ENCODE measurements around the gene BRICD5.

The BRICD5 gene

DNA sequence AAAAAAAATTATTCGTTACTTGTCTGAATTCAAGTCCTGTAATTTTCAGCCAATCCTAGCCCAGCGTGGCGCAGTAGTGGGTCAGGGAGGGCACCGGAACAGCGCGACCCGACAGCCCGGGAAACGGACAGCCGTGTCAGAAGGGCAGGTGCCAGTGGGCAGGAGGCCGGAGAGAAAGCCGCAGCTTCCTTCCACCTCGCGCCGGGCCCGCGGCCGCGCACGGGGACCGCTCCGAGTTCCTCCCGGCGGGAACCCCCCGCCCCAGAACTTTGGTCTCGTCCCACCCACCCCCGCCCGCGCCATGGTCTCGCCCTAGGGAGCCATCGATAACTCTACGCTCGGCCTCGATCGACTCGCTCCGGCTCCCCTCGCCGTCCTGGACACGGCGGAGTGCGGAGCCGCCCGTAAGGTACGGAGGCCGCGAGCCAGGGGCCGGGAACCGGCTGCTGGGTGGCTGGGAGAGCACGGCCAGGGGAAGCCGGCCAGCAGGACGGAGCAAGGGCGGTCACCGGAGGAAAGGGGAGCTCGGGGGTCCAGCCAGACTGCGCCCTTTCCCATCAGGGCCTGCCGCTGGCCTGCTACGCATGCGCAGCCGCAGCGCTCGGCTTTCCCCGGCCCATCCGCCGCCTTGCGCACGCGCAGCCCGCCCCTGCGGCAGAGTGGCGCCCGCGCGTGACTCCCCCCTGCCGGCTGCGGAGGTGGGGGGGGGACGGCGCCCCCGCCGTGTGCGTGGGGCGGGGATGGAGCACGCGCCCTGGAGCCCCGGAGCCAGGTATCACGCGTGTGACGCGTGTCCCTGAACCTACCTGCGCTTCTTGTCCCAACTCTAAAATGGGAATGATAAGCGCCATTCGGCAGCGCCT, 5.3 kb downstream of the BRICD5 start, which contains the start of gene MLST8:
Gene MLST8, plus strand, starts transcription at position 351 of the 863 bp plus-strand sequence. CDS start 632 bp downstream, outside the sequence.
- ChIA-PET POLR2A (interaction anchor here (0.6 to 4.3 kb wide), 10 partner anchors 9 to 262 kb away, joined by 3 to 22 read pairs (median 4); partner anchors contain the start of genes DNASE1L2, PGP, TBL3 and TRAF7), CTCF (interaction anchor here (0.5 to 1.7 kb wide), 2 partner anchors 11 to 49 kb away, joined by 3 to 6 read pairs; no protein-coding TSS in a partner anchor)
- Histone ChIP-seq H3K27ac (ENCODE audit: extremely low read depth, low read depth, low read length) (peak within 1 kb of the TSS; percentile 90), H3K4me1 (ENCODE audit: control insufficient read depth, insufficient read depth, low read length) (no peaks in the 10 kb centered on the region), H3K4me3 (ENCODE audit: low read depth, low read length) (peak within 1 kb of the TSS; percentile 96), H3K36me3 (ENCODE audit: control insufficient read depth in 2 of 2, insufficient read depth in 1 of 2, low read length in 2 of 2) (peaks cover 0 to 35% of the 10 kb centered on the region in 2 experiments; a peak in 1 of 3 replicates), H3K9me3 (ENCODE audit: control insufficient read depth, insufficient read depth, low read depth, low read length) (no peaks in the 10 kb centered on the region)
- TF ChIP-seq ZBTB21 (tag by site-specific recombination; IDR thresholded peaks at IDR 0.05) = no peak; the same call in 1 of the 2 replicates
- TF ChIP-seq ZNF473 (tag by site-specific recombination; IDR thresholded peaks at IDR 0.05) = no peak
- peak; percentile 92 for TF ChIP-seq ZXDB (tag by site-specific recombination; IDR thresholded peaks at IDR 0.05)
- peak; percentile 52; the same call in 1 of the 2 replicates for TF ChIP-seq OVOL3 (tag by site-specific recombination; IDR thresholded peaks at IDR 0.05)
- no peak for TF ChIP-seq ZSCAN16 (tag by site-specific recombination; IDR thresholded peaks at IDR 0.05)
- TF ChIP-seq ZNF350 (tag by site-specific recombination; IDR thresholded peaks at IDR 0.05) = no peak
- TF ChIP-seq EGR2 (tag by site-specific recombination; IDR thresholded peaks at IDR 0.05; ENCODE audit: low read depth) = peak; percentile 77
- no peak for TF ChIP-seq ZNF707 (tag by site-specific recombination; IDR thresholded peaks at IDR 0.05)
- no peak for TF ChIP-seq ZNF19 (tag by site-specific recombination; IDR thresholded peaks at IDR 0.05; ENCODE audit: low read depth)
- 0 out of 2 replicates have a peak, but pooled peaks have one; percentile 27 for TF ChIP-seq ZBTB8A (tag by site-specific recombination; IDR thresholded peaks at IDR 0.05)
- TF ChIP-seq ZNF558 (tag by site-specific recombination; IDR thresholded peaks at IDR 0.05) = no peak
- TF ChIP-seq, protein P1, sequence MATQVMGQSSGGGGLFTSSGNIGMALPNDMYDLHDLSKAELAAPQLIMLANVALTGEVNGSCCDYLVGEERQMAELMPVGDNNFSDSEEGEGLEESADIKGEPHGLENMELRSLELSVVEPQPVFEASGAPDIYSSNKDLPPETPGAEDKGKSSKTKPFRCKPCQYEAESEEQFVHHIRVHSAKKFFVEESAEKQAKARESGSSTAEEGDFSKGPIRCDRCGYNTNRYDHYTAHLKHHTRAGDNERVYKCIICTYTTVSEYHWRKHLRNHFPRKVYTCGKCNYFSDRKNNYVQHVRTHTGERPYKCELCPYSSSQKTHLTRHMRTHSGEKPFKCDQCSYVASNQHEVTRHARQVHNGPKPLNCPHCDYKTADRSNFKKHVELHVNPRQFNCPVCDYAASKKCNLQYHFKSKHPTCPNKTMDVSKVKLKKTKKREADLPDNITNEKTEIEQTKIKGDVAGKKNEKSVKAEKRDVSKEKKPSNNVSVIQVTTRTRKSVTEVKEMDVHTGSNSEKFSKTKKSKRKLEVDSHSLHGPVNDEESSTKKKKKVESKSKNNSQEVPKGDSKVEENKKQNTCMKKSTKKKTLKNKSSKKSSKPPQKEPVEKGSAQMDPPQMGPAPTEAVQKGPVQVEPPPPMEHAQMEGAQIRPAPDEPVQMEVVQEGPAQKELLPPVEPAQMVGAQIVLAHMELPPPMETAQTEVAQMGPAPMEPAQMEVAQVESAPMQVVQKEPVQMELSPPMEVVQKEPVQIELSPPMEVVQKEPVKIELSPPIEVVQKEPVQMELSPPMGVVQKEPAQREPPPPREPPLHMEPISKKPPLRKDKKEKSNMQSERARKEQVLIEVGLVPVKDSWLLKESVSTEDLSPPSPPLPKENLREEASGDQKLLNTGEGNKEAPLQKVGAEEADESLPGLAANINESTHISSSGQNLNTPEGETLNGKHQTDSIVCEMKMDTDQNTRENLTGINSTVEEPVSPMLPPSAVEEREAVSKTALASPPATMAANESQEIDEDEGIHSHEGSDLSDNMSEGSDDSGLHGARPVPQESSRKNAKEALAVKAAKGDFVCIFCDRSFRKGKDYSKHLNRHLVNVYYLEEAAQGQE (tag by site-specific recombination; IDR thresholded peaks at IDR 0.05) = no peak
- no peak for TF ChIP-seq ZNF169 (tag by site-specific recombination; IDR thresholded peaks at IDR 0.05)
- no peak for TF ChIP-seq ZNF302 (tag by site-specific recombination; IDR thresholded peaks at IDR 0.05; ENCODE audit: low read depth)
- TF ChIP-seq ZNF555 (tag by site-specific recombination; conservative IDR thresholded peaks at IDR 0.05) = no peak
- TF ChIP-seq, protein P2, sequence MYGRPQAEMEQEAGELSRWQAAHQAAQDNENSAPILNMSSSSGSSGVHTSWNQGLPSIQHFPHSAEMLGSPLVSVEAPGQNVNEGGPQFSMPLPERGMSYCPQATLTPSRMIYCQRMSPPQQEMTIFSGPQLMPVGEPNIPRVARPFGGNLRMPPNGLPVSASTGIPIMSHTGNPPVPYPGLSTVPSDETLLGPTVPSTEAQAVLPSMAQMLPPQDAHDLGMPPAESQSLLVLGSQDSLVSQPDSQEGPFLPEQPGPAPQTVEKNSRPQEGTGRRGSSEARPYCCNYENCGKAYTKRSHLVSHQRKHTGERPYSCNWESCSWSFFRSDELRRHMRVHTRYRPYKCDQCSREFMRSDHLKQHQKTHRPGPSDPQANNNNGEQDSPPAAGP (tag by site-specific recombination; IDR thresholded peaks at IDR 0.05) = peak; percentile 88
- TF ChIP-seq, protein P3, sequence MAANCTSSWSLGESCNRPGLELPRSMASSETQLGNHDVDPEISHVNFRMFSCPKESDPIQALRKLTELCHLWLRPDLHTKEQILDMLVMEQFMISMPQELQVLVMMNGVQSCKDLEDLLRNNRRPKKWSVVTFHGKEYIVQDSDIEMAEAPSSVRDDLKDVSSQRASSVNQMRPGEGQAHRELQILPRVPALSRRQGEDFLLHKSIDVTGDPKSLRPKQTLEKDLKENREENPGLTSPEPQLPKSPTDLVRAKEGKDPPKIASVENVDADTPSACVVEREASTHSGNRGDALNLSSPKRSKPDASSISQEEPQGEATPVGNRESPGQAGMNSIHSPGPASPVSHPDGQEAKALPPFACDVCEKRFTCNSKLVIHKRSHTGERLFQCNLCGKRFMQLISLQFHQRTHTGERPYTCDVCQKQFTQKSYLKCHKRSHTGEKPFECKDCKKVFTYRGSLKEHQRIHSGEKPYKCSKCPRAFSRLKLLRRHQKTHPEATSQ (tag by site-specific recombination; IDR thresholded peaks at IDR 0.05) = peak; percentile 50; the same call in 1 of the 2 replicates
- no peak for TF ChIP-seq ZNF777 (tag by site-specific recombination; IDR thresholded peaks at IDR 0.05; ENCODE audit: borderline replicate concordance)
- TF ChIP-seq ZNF248 (tag by site-specific recombination; IDR thresholded peaks at IDR 0.05) = no peak
- TF ChIP-seq, protein P4, sequence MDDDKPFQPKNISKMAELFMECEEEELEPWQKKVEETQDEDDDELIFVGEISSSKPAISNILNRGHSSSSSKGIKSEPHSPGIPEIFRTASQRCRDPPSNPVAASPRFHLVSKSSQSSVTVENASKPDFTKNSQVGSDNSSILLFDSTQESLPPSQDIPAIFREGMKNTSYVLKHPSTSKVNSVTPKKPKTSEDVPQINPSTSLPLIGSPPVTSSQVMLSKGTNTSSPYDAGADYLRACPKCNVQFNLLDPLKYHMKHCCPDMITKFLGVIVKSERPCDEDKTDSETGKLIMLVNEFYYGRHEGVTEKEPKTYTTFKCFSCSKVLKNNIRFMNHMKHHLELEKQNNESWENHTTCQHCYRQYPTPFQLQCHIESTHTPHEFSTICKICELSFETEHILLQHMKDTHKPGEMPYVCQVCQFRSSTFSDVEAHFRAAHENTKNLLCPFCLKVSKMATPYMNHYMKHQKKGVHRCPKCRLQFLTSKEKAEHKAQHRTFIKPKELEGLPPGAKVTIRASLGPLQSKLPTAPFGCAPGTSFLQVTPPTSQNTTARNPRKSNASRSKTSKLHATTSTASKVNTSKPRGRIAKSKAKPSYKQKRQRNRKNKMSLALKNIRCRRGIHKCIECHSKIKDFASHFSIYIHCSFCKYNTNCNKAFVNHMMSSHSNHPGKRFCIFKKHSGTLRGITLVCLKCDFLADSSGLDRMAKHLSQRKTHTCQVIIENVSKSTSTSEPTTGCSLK (tag by site-specific recombination; IDR thresholded peaks at IDR 0.05) = no peak
- TF ChIP-seq ZNF391 (tag by site-specific recombination; IDR thresholded peaks at IDR 0.05; ENCODE audit: borderline replicate concordance, low read depth) = peak; percentile 27; the same call in 1 of the 2 replicates
- TF ChIP-seq, protein P5, sequence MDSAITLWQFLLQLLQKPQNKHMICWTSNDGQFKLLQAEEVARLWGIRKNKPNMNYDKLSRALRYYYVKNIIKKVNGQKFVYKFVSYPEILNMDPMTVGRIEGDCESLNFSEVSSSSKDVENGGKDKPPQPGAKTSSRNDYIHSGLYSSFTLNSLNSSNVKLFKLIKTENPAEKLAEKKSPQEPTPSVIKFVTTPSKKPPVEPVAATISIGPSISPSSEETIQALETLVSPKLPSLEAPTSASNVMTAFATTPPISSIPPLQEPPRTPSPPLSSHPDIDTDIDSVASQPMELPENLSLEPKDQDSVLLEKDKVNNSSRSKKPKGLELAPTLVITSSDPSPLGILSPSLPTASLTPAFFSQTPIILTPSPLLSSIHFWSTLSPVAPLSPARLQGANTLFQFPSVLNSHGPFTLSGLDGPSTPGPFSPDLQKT (IDR thresholded peaks at IDR 0.05; ENCODE audit: borderline replicate concordance, low read depth, low read length) = no peak
- no peak for TF ChIP-seq BCL11A (tag by site-specific recombination; IDR thresholded peaks at IDR 0.05; ENCODE audit: low read depth)
- TF ChIP-seq ZNF214 (tag by site-specific recombination; IDR thresholded peaks at IDR 0.05; ENCODE audit: borderline replicate concordance) = no peak
- no peak for TF ChIP-seq REPIN1 (tag by site-specific recombination; IDR thresholded peaks at IDR 0.05; ENCODE audit: low read depth)
- no peak for TF ChIP-seq WT1 (tag by site-specific recombination; IDR thresholded peaks at IDR 0.05)
- TF ChIP-seq ZNF843 (tag by site-specific recombination; IDR thresholded peaks at IDR 0.05) = peak; percentile 14; the same call in 1 of the 2 replicates
- peak; percentile 78 for TF ChIP-seq ZFP69B (tag by site-specific recombination; IDR thresholded peaks at IDR 0.05)
